ENCODE results near the gene CLDN9.

The CLDN9 gene

GRCh38 chr16:2974319-2975056, 38.2 kb upstream of the CLDN9 start:
- DNase-seq, result no peak

- DNase-seq, result no peak
These were observed 37.4 kb upstream of the CLDN9 start for GRCh38 chr16:2975161-2975795.

- DNase-seq, result no peak
These were observed 36.5 kb upstream of the CLDN9 start for GRCh38 chr16:2976201-2976600.

GRCh38 chr16:2976673-2977072, 36.0 kb upstream of the CLDN9 start:
- no peak for DNase-seq

GRCh38 chr16:2977440-2977839, 35.3 kb upstream of the CLDN9 start:
- DNase-seq, result no peak

- DNase-seq, result no peak
These were observed 33.0 kb upstream of the CLDN9 start for GRCh38 chr16:2979669-2980226.

GRCh38 chr16:2980227-2981176, 32.2 kb upstream of the CLDN9 start, which contains the start of gene PKMYT1:
Gene PKMYT1, minus strand, starts transcription at chr16:2980446. Its CDS starts 789 bp downstream, at chr16:2979657.
- DNase-seq, result peak; percentile 95

GRCh38 chr16:2981177-2981898, 31.4 kb upstream of the CLDN9 start:
- no peak for DNase-seq

GRCh38 chr16:2981899-2982250, 30.8 kb upstream of the CLDN9 start:
- DNase-seq, result no peak

GRCh38 chr16:2982402-2982801, 30.3 kb upstream of the CLDN9 start:
- no peak for DNase-seq

- DNase-seq, result peak; percentile 71
These were observed 29.0 kb upstream of the CLDN9 start for GRCh38 chr16:2983706-2984136.

- no peak for DNase-seq
These were observed 27.3 kb upstream of the CLDN9 start for GRCh38 chr16:2985462-2985861.

GRCh38 chr16:2985893-2986355, 26.8 kb upstream of the CLDN9 start:
- no peak for DNase-seq

- no peak for DNase-seq
These were observed 26.0 kb upstream of the CLDN9 start for GRCh38 chr16:2986623-2987188.

GRCh38 chr16:2987286-2987685, 25.4 kb upstream of the CLDN9 start:
- DNase-seq, result no peak

- no peak for DNase-seq
These were observed 24.9 kb upstream of the CLDN9 start for GRCh38 chr16:2987833-2988232.

GRCh38 chr16:2988590-2989099, 24.1 kb upstream of the CLDN9 start:
- DNase-seq, result no peak

GRCh38 chr16:2990891-2991290, 21.8 kb upstream of the CLDN9 start:
- no peak for DNase-seq

GRCh38 chr16:2991566-2992261, 21.0 kb upstream of the CLDN9 start:
- DNase-seq, result no peak

GRCh38 chr16:2992383-2993081, 20.2 kb upstream of the CLDN9 start:
- DNase-seq, result no peak
